ENCODE results near the gene PSMD13.

PSMD13 gene

DNA sequence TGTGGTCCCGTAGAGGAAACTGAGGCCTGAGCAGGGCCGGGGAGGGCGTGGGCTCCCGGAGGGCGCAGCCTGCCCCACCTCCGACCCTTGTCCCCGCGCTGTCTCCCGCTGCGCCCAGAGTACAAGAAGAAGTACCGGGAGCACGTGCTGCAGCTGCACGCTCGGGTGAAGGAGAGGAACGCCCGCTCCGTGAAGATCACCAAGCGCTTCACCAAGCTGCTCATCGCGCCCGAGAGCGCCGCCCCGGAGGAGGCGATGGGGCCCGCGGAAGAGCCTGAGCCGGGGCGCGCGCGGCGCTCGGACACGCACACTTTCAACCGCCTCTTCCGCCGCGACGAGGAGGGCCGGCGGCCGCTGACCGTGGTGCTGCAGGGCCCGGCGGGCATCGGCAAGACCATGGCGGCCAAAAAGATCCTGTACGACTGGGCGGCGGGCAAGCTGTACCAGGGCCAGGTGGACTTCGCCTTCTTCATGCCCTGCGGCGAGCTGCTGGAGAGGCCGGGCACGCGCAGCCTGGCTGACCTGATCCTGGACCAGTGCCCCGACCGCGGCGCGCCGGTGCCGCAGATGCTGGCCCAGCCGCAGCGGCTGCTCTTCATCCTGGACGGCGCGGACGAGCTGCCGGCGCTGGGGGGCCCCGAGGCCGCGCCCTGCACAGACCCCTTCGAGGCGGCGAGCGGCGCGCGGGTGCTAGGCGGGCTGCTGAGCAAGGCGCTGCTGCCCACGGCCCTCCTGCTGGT is 43.4 kb downstream of the PSMD13 start:
- POLR2A ChIA-PET, result no interaction called here
- CTCF ChIA-PET, result no interaction called here
- no peak overlapping the region; the same call in none of the 2 replicates for H3K4me3 ChIP-seq (ENCODE audit: low read depth, low read length)
- no peak for TF ChIP-seq CTCF (IDR thresholded peaks at IDR 0.05; ENCODE audit: insufficient read depth, low read length, missing control alignments)
- no peak for DNase-seq (ENCODE audit: low read depth, low spot score)

DNA sequence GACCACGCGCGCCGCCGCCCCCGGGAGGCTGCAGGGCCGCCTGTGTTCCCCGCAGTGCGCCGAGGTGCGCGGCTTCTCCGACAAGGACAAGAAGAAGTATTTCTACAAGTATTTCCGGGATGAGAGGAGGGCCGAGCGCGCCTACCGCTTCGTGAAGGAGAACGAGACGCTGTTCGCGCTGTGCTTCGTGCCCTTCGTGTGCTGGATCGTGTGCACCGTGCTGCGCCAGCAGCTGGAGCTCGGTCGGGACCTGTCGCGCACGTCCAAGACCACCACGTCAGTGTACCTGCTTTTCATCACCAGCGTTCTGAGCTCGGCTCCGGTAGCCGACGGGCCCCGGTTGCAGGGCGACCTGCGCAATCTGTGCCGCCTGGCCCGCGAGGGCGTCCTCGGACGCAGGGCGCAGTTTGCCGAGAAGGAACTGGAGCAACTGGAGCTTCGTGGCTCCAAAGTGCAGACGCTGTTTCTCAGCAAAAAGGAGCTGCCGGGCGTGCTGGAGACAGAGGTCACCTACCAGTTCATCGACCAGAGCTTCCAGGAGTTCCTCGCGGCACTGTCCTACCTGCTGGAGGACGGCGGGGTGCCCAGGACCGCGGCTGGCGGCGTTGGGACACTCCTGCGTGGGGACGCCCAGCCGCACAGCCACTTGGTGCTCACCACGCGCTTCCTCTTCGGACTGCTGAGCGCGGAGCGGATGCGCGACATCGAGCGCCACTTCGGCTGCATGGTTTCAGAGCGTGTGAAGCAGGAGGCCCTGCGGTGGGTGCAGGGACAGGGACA is 44.1 kb downstream of the PSMD13 start:
- DNase-seq (ENCODE audit: low read depth, low spot score), result no peak
- H3K4me3 ChIP-seq (ENCODE audit: low read depth, low read length), result no peak overlapping the region
- ChIA-PET POLR2A (no interaction called here), CTCF (interaction anchor here (1.4 kb wide), 1 partner anchor 82 kb away, joined by 4 read pairs; no protein-coding TSS in a partner anchor)
- TF ChIP-seq CTCF (IDR thresholded peaks at IDR 0.05; ENCODE audit: insufficient read depth, low read length, missing control alignments), result no peak

- H3K4me3 ChIP-seq (ENCODE audit: low read depth, low read length), result no peak overlapping the region
- CTCF ChIA-PET, result interaction anchor here (1.4 kb wide), 1 partner anchor 81 kb away, joined by 4 read pairs; no protein-coding TSS in a partner anchor
- TF ChIP-seq CTCF (IDR thresholded peaks at IDR 0.05; ENCODE audit: insufficient read depth, low read length, missing control alignments), result no peak
- DNase-seq (ENCODE audit: low read depth, low spot score), result no peak
- POLR2A ChIA-PET, result no interaction called here
Observed at GRCh38 chr11:281486-282161, 44.8 kb downstream of the PSMD13 start.

GRCh38 chr11:282171-282570 is 45.4 kb downstream of the PSMD13 start:
- DNase-seq (ENCODE audit: low read depth, low spot score), result no peak
- H3K4me3 ChIP-seq (ENCODE audit: low read depth, low read length), result no peak overlapping the region
- ChIA-PET CTCF (interaction anchor here (1.4 kb wide), 1 partner anchor 80 kb away, joined by 4 read pairs; no protein-coding TSS in a partner anchor), POLR2A (no interaction called here)
- TF ChIP-seq CTCF (IDR thresholded peaks at IDR 0.05; ENCODE audit: insufficient read depth, low read length, missing control alignments), result no peak

- CTCF ChIA-PET, result interaction anchor here (1.0 kb wide), 1 partner anchor 31 kb away, joined by 5 read pairs; no protein-coding TSS in a partner anchor
- no peak overlapping the region for H3K4me3 ChIP-seq (ENCODE audit: low read depth, low read length)
- no peak for TF ChIP-seq CTCF (IDR thresholded peaks at IDR 0.05; ENCODE audit: insufficient read depth, low read length, missing control alignments)
- DNase-seq (ENCODE audit: low read depth, low spot score), result no peak
- POLR2A ChIA-PET, result no interaction called here
Observed at GRCh38 chr11:282630-283360, 46.0 kb downstream of the PSMD13 start.
